HG03060 (cell line): Measurements from ENCODE around the gene ELOVL1.
"Not testable (repeated sequence)": the region's sequence is repeated elsewhere in the genome, so short reads cannot be mapped to it uniquely, and the experiment has no call there.

Experiments used
- ATAC-seq: cut with Tn5 transposase; IDR thresholded peaks from one replicate; pipeline ENCODE4 v1.9.1; 2021; ENCODE audit warnings: low read depth, moderate number of reproducible peaks; ENCODE audit not compliant: unreplicated experiment

ELOVL1 gene

DNA sequence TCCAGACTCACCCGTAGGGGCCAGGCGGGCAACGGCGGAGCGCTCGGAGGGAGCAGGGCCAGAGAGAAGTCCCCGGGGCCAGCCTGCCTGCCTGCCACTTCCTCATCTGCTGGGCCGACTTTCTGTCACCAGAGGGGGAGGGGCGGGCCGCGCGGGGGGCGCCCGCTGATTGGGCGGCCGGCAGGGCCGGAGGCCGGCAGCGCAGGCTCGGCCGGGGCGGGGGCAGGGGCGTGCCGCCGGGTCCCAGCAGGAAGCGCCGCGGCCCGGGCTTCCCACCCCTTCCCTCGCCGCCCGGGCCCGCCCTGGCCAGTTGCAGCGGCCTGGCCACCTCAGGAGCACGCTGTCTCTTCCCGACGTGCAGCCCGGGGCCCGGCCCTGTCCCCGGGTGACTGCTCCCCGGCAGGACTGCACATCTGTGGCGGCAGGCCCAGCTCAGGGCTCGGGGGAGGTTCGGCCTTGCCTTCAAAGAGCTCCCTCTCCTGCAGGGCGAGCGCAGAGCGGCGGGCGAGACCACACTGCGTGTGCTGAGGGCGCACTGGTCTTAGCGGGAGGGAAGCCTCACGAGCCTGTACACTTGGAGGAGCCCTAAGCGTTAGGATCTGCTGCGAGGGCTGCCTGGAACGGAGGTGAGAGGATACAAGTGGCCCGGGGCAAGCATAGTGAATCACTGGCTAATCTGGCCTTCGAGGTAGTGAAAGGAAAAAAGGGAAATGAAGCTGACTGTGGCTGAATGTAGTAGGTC lies at the start of gene ELOVL1:
ELOVL1 (minus strand) TSS at position 108 of the 742 bp plus-strand sequence. CDS start 2,402 bp downstream, outside the sequence.
- ATAC-seq, result peak; percentile 40

DNA sequence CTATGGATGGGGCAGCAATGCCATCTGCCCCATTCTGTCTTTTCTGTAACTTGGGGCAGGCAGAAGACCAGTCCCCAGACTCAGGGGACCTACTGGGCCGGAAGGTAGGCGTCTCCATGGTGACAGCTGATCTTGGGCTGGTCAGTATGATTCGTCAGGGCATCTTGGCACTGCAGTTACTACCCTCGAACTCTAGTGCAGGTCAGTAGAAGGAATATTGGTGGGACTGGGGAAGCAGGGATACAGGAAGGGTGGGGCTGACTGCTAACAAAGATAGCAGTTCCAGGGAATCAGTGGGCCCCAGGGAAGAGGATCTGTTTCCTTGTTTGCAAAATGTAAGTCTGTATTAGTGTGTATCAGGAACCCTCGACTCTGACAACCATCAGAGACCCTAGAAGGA lies 48.1 kb upstream of the ELOVL1 start:
- ATAC-seq, result no peak

DNA sequence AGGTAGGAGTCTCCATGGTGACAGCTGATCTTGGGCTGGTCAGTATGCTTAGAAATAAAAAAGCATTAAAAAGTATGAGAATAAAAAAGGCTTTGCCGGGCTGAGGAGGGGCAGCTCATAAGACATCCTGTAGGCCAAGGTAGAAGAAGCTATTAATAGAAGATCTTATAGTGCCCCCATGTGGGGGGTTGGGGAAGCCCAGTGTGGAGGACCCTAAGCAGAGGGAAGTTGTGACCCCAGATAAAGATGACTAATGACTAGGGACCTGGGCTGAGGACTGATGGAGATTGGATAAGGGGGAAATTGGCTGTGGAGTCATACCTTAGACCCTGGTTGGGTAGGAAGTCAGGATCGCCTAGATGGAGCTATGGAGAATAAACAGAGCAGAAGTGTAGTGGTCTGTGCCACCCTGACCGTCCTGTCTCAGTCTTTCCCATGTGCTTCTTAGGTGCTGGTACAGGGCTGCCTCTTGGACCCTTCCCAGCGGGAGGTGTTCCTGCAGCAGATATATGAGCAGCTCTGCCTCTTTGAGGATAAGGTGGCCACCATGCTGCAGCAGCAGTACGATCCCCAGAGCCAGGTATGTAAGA lies 46.9 kb upstream of the ELOVL1 start:
- ATAC-seq, result no peak

GRCh38 chr1:43413426-43413825 lies 45.6 kb upstream of the ELOVL1 start:
- not testable (repeated sequence) for ATAC-seq

DNA sequence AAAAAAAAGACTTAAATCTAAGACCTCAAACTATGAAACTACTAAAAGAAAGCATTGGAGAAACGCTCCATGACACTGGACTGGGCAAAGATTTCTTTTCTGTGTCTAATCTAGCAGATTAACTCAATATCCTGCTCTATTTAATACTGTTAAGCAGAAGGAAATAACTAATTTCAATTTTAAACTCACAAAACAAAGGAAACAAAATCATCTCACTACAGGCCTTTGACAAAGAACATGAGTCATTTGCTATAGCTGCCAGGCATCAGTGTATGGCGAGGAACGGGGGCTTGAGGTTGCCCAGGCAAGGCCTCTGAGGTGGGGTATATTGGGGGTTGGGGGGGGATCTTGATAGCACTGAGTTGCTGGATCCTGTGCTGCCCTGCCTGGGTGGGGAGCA lies 42.8 kb upstream of the ELOVL1 start:
- no peak for ATAC-seq

DNA sequence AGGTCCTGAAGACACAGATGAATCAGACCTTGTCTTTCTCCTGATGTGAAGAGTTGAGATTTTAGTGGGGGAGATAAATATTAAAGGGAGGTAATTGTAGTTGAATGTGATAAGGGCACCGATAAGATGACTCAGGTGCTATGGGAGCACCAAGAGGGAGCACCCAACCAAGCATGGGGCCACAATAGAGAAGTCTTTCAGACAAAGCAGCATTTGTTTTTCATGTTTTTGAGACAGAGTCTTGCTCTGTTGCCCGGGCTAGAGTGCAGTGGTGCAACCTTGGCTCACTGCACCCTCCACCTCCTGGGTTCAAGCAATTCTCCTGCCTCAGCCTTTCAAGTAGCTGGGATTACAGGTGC lies 38.0 kb upstream of the ELOVL1 start:
- ATAC-seq, result no peak

GRCh38 chr1:43405219-43405875 lies 37.5 kb upstream of the ELOVL1 start:
- no peak for ATAC-seq

DNA sequence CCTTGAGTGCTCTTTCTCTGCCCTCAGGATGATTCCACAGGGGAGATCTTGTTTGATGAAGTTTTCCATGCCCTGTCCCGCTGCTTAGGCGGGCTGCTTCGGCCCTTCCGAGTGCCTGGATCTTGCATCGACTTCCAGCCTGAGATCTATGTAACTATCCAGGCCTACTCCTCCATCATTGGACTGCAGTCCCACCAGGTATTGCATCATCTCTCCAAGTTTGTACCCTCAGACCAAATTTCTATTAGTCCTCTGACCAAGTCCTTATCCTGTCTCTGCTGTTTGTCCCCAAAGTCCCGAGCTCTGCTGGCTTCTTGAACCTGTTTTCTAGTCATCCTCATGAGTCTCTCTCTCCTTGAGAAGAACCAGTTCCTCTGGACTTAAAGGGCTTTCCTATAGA lies 36.5 kb upstream of the ELOVL1 start:
- no peak for ATAC-seq

DNA sequence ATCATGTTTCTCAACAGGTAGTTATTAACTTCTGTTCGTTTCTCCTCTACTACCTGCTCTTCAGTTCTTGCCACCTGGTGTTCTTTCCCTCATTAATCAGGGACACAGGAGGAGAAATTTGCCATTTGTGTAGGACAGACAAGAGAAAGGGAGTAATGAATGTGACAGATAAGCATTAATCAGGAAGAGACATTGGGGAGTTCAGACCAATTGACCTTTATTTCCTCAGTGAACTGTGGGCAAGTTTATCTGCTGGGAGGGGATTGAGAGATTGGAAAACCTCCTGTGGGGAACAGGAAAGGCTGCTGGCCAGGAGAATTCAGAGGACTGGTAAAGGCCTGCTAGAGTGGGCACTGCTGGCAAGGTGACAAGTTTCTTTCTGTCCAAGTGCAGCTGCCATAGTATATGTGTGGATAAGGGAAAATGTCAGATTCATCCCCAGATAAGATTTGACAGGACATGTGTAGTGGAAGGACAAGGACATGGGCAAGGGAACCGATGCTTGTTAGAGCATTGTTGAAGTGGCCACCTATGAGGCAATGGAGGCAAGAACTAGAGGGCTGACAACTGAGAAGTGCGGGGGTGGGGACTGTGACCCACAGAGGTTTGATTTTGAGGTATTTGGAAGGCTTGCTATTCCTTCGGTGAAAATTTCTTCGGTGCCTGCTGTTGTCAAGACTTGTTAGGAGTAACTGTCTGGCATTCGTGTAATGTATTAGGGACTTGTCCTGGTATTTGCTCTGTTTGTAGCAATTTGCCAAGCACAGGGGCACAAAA lies 34.5 kb upstream of the ELOVL1 start:
- no peak for ATAC-seq

DNA sequence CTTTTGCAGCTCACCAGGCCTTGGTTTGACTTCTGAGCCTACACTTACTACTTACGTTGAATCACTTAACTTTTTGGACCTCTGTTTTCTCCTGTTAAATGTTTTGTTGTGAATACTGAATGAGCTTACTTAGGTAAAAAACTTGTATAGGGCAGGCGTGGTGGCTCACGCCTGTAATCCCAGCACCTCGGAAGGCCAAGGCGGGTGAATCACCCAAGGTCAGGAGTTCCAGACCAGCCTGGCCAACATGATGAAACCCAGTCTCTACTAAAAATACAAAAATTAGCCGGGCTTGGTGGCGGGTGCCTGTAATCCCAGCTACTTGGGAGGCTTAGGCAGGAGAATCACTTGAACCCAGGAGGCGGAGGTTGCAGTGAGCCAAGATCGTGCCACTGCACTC lies 32.6 kb upstream of the ELOVL1 start:
- not testable (repeated sequence) for ATAC-seq

DNA sequence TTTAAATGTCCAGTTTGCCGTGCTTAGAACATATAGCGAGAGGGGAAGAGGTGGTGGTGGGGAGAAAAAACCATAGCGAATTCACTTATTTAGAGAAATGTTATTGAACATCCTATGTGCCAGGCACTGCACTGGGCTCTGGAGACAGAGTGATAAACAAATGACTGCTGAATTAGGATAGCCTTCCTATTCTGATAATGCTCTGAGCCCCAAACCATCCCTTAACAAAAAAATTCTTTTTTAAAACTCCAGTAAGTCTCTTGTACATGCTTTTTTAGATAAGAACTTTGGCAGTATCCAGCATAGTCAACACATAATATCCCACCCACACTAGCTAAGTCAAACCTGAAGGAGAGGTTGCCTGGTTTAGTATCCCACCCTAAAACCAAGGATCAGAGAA lies 30.4 kb upstream of the ELOVL1 start:
- no peak for ATAC-seq

DNA sequence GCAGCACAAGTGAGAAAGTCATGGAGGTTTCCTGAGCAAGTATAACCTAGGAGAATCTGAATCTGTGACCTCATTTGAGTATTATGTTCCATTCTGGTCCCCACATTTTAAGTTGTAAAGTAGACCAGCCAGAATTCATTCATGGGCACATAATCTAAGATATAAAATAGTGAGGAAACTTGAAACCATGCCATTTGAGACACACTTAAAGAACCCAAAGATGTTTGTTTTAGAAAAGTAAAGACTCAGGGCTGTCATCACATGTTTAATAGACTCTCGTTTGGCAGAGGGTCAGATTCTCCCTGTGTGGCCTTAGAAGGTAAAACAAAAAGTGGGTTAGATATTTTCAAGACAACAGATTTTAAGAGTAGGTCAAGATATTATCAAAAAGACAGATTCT lies 28.2 kb upstream of the ELOVL1 start:
- no peak for ATAC-seq

DNA sequence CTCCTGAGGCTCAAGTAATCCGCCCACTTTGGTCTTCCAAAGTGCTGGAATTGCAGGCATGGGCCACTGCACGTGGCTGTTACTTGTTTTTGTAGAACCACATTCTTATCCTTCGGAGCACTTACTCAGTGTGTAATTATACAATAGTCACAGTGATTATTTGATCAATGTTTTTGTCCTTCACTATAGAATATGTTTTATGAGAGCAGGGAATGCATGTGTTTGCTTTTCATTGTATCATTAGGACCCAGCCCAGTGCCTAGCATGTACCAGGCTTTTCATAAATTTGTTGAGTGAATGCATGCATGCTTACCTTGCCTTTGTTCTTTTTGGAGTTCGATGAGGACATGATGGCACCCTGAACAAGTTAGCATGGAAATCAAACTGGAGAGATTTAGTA lies 27.7 kb upstream of the ELOVL1 start:
- ATAC-seq, result no peak

DNA sequence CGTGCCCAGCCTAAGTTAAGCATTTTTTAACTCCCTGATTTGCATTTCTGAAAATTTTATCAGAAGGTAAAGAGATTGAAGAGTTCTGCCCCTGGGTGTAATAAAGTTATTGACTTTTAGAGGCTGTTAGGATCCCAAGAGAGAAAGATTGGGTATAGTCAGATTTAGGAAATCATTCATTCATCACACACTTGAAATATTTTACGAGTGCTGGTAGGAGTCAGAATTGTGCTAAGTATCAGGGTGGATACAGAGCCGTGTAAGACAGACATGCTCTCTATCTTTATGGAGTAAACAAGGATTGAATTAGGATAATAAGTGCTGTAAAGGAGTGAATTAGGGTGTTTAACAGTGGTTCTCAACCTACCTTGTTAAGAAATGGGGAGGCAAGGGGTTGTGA lies 24.9 kb upstream of the ELOVL1 start:
- ATAC-seq, result no peak

- peak; percentile 65 for ATAC-seq
Observed at GRCh38 chr1:43389326-43390313, 21.8 kb upstream of the ELOVL1 start, which contains the start of the genes MED8 and SZT2. MED8 (minus strand) TSS chr1:43389800; CDS start chr1:43389764, 36 bp downstream. SZT2 (plus strand) TSS chr1:43389899; CDS start chr1:43389969, 70 bp downstream.

GRCh38 chr1:43388613-43389012 lies 20.8 kb upstream of the ELOVL1 start:
- no peak for ATAC-seq

DNA sequence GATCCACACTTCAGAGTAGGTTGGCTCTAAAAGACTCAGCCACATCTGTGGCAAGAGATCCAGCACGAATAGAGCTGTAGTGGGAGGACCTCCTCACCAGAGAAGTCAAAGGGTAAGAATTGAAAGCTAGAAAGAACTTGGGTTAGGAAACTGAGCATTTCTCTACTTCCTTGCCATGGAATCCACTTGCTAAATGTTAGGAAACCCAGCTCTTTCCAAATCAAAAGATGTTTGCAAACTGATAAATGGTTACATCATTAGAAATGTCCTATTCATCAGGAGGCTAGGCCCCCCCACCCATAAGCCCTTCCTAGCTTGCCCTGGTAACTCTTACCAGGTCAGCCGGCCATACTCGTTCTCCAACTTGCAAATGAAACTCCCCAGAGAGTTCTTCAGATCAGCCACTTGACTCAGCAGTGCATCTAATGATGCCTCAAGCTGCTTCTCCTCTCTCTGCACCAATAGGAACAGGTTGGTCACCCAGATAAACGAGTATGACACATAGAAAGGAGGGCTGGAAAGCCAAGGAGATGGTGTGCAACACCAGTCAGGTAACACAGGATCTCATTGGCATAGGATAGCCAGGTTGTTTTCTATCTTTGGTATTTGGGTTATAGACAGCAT lies 20.3 kb upstream of the ELOVL1 start:
- ATAC-seq, result no peak

DNA sequence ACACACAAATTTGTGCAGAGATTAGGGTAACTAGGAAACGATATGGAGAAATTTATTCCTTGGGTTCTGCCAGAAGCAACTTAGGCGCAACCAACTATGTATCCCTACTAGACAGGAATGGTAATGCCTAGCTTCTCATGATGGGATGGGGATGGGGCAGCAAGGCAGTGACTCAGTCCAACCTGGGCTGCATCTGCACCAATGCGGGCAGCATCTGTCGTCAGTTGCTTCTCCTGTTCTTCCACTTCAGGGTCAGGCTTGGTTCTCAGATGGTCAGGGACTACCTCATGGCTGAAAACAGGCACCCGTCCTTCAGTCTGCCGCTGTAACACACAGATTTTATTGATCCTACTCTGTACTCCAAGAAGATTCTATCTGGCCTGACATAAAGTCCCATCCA lies 18.9 kb upstream of the ELOVL1 start:
- no peak for ATAC-seq

- no peak for ATAC-seq
Observed at GRCh38 chr1:43383449-43383848, 15.6 kb upstream of the ELOVL1 start.
